Astrocyte (in vitro differentiated cells and primary cell): ENCODE data around the gene POLR2I.

ENCODE experiments used
- CTCF ChIP-seq: IDR thresholded peaks from 2 replicates; pipeline ENCODE4 v1.5.1; 2011; ENCODE audit warnings: low read depth, mild to moderate bottlenecking, inconsistent platforms, low read length, moderate library complexity; ENCODE audit not compliant: insufficient read depth
- EZH2 ChIP-seq: IDR thresholded peaks from 2 replicates; pipeline ENCODE4 v1.6.1; 2012; ENCODE audit warnings: mild to moderate bottlenecking, low read length, inconsistent platforms; ENCODE audit not compliant: insufficient read depth

DNA sequence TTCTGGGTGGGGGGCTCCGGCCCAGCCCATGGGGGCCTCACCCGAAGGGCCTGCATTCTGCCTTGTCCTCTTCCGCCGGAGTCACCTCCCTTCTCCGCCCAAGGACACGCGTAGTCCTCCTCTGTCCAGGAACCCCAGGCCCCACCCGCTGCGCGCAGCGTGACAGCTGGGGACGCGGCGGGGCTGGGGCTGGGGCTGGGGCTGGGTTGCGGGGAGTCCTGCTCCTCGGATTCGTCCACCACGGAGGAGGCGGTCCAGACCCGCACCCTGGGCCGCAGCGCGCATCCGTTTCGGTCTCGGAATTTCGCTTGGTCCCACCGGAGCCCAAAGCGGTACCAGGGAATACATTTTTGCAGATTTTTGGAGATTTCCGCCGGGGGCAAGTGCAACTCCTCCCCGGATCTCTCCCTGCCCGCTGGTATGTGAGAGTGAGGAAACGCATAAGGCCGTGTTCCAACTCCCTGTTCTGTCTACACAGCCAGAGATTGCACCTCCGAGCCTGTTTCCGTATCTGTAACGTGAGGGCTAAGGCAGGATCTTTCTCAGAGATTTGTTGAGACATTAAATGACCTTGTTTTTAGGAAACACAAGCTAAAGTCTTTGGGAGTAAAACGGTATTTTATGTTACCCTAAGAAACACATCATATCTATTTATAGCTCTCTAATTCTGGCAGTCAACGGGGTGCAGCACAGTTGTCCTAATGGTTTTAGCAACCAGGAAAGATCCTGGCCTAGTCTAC is 37.8 kb upstream of the POLR2I start, which contains the start of gene COX7A1:
- TF ChIP-seq CTCF = no peak
- TF ChIP-seq EZH2 = no peak
